CD14-positive monocyte (primary cell): ENCODE data around the gene P3H3. TPM values are rescaled to one million over a fixed set of nuclear protein-coding genes. Genes with fewer than 3 reads are reported as not detected.
A peak's percentile ranks its signal among the peaks of the same experiment; 100 is the strongest.
"Not testable (repeated sequence)": the region's sequence is repeated elsewhere in the genome, so short reads cannot be mapped to it uniquely, and the experiment has no call there.

ENCODE experiments used
- DNase-seq, 3 donors: peaks; one replicate each; pipeline ENCODE4 v3.0.0-alpha.2; 2011 to 2022
- H2AFZ ChIP-seq: 2 replicates; pipeline ENCODE4 v1.6.0; 2012; ENCODE audit warnings: mild to moderate bottlenecking, low read depth, low read length, inconsistent platforms; ENCODE audit not compliant: insufficient read depth, poor library complexity, severe bottlenecking
- H3K27ac ChIP-seq, 2 donors: 1 replicate in 1 of 2; 2 replicates in 1 of 2; pipeline ENCODE4 v1.5.1; 2012 to 2013; ENCODE audit warnings: low read length in 2 of 2, control low read depth in 1 of 2, inconsistent platforms in 1 of 2, low read depth in 1 of 2, mild to moderate bottlenecking in 1 of 2
- H3K27me3 ChIP-seq, 2 donors: one replicate each; pipeline versions ENCODE4 v1.6.0 to v1.6.1; 2011 to 2013; ENCODE audit warnings: low read length in 2 of 2; ENCODE audit not compliant: control insufficient read depth in 2 of 2, insufficient read depth in 2 of 2
- H3K36me3 ChIP-seq, 2 donors: replicated peaks in 1 of 2; 1 replicate in 1 of 2; 2 replicates in 1 of 2; pipeline versions ENCODE4 v1.5.1 to v1.6.1; 2012 to 2013; ENCODE audit warnings: low read length in 2 of 2, control low read depth in 1 of 2, inconsistent platforms in 1 of 2, mild to moderate bottlenecking in 1 of 2; ENCODE audit not compliant: insufficient read depth in 2 of 2, control insufficient read depth in 1 of 2
- H3K4me1 ChIP-seq, 2 donors: 1 replicate in 1 of 2; 2 replicates in 1 of 2; pipeline versions ENCODE4 v1.5.1 to v1.6.1; 2012 to 2013; ENCODE audit warnings: low read length in 2 of 2, control low read depth in 1 of 2, inconsistent platforms in 1 of 2, mild to moderate bottlenecking in 1 of 2, moderate library complexity in 1 of 2; ENCODE audit not compliant: insufficient read depth in 2 of 2, control insufficient read depth in 1 of 2
- H3K4me2 ChIP-seq: replicated peaks from 2 replicates; pipeline ENCODE3; 2012; ENCODE audit warnings: low read length, moderate library complexity, mild to moderate bottlenecking; ENCODE audit not compliant: poor library complexity, severe bottlenecking; ENCODE audit errors: extremely low read depth
- H3K4me3 ChIP-seq, 3 experiments: fragments of 200-600 bp in 1 of 3; sonication (generic) in 1 of 3; replicated peaks in 1 of 3; 1 replicate in 2 of 3; 2 replicates in 1 of 3; pipeline ENCODE4 v1.5.1; 2011 to 2013; ENCODE audit warnings: low read length in 3 of 3, mild to moderate bottlenecking in 3 of 3, control low read depth in 2 of 3, low read depth in 2 of 3, inconsistent platforms in 1 of 3, moderate library complexity in 1 of 3
- H3K79me2 ChIP-seq: 2 replicates; pipeline ENCODE4 v1.6.0; 2012; ENCODE audit warnings: mild to moderate bottlenecking, control low read depth, inconsistent platforms, low read length, moderate library complexity; ENCODE audit not compliant: insufficient read depth
- H3K9ac ChIP-seq: 2 replicates; pipeline ENCODE4 v1.6.0; 2017; ENCODE audit warnings: low read length, mild to moderate bottlenecking; ENCODE audit not compliant: insufficient read depth, poor library complexity, severe bottlenecking
- H3K9me3 ChIP-seq, 2 donors: replicated peaks in 1 of 2; 1 replicate in 1 of 2; 2 replicates in 1 of 2; pipeline versions ENCODE4 v1.5.1 to v1.6.1; 2012 to 2013; ENCODE audit warnings: low read length in 2 of 2, control low read depth in 1 of 2; ENCODE audit not compliant: control insufficient read depth in 1 of 2, insufficient read depth in 1 of 2
- H4K20me1 ChIP-seq: 2 replicates; pipeline ENCODE4 v1.6.0; 2012; ENCODE audit warnings: mild to moderate bottlenecking, low read length, control low read depth, moderate library complexity; ENCODE audit not compliant: insufficient read depth
- H3K27ac Mint-ChIP-seq, 7 donors: one replicate each; pipeline ENCODE4 v1.8.0; 2020; ENCODE audit warnings: mild to moderate bottlenecking in 7 of 7, mixed read lengths in 7 of 7, moderate library complexity in 6 of 7, inconsistent platforms in 2 of 7
- H3K27me3 Mint-ChIP-seq, 3 donors: one replicate each; pipeline ENCODE4 v1.8.0; 2021 to 2022; ENCODE audit warnings: low read depth in 3 of 3, mild to moderate bottlenecking in 3 of 3, mixed read lengths in 3 of 3, moderate library complexity in 3 of 3, inconsistent platforms in 1 of 3
- H3K36me3 Mint-ChIP-seq, 2 donors: one replicate each; pipeline ENCODE4 v1.8.0; 2020; ENCODE audit warnings: mixed read lengths in 2 of 2, inconsistent platforms in 1 of 2, mild to moderate bottlenecking in 1 of 2
- H3K4me1 Mint-ChIP-seq: one replicate; pipeline ENCODE4 v1.8.0; 2020; ENCODE audit warnings: mild to moderate bottlenecking, mixed read lengths
- H3K4me3 Mint-ChIP-seq, 2 donors: one replicate each; pipeline ENCODE4 v1.8.0; 2020; ENCODE audit warnings: mild to moderate bottlenecking in 2 of 2, mixed read lengths in 2 of 2, moderate library complexity in 1 of 2
- H3K9me3 Mint-ChIP-seq, 7 donors: one replicate each; pipeline ENCODE4 v1.8.0; 2020 to 2022; ENCODE audit warnings: mixed read lengths in 7 of 7, mild to moderate bottlenecking in 6 of 7, moderate library complexity in 6 of 7, inconsistent platforms in 2 of 7
- WGBS: methylation state at CpG from one replicate; pipeline ENCODE4 v1.1.5; 2013; ENCODE audit warnings: missing lambda C conversion rate; ENCODE audit not compliant: insufficient coverage; 5-methylcytosine and 5-hydroxymethylcytosine counted together
- intact Hi-C, 2 donors: fragments of 100-400 bp; cut with micrococcal nuclease; formaldehyde crosslinking; loops; one replicate each; pipeline versions ENCODE4 v1.15.0 to v1.15.1; 2023
- polyA plus RNA-seq, 3 donors: library from polyadenylated mRNA; depleted of rRNA in 1 of 3; unstranded in 2 of 3; stranded (reverse) in 1 of 3; fragments of 300-500 nt in 2 of 3; fragments of >200 nt in 1 of 3; fragmentation: Illumina TruSeq in 2 of 3; gene quantifications; 1 replicate in 2 of 3; 2 replicates in 1 of 3; pipeline ENCODE4 v1.2.3, GENCODE V29; 2012 to 2021
- TF ChIP-seq, protein P1 (sequence below): fragments of 200-600 bp; IDR thresholded peaks from one replicate; pipeline ENCODE4 v1.8.0; 2022; ENCODE audit warnings: antibody characterized with exemption, mild to moderate bottlenecking

Gene P3H3
- polyA plus RNA-seq, 3 donors = 0.56 TPM; not detected in 2

- Mint-ChIP-seq H3K9me3 (no peaks in the 10 kb centered on the region), H3K4me1 (peaks cover 57% of the 10 kb centered on the region), H3K4me3 (peak within 1 kb of the TSS; percentile 87 to 92), H3K27ac (peak within 1 kb of the TSS; percentile 84 to 95 (median 94)), H3K27me3 (peaks cover 0 to 3% (median 0%) of the 10 kb centered on the region in 3 donors), H3K36me3 (peaks cover 34 to 48% of the 10 kb centered on the region in 2 donors)
- intact Hi-C loops = loop anchor here (1.0 to 5.0 kb wide), 6 partner anchors 17 to 89 kb away; partner anchors contain the start of genes C12orf57 (in 1 of the 2), LRRC23 (in 1 of the 2) and RNU7-1 (in 1 of the 2)
- peak within 1 kb of the TSS; percentile 62 to 92 (median 87) for H3K4me3 ChIP-seq
- peaks cover 52% of the 10 kb centered on the region for H3K79me2 ChIP-seq
- peak within 1 kb of the TSS; percentile 81 to 95 for H3K27ac ChIP-seq
- peaks cover 36 to 58% of the 10 kb centered on the region in 2 donors for H3K4me1 ChIP-seq
- peak within 1 kb of the TSS; percentile 90 for H2AFZ ChIP-seq
- no peaks in the 10 kb centered on the region for H3K27me3 ChIP-seq
- peak within 1 kb of the TSS; percentile 81 for H3K9ac ChIP-seq
- under 1% methylated on average over 61 of the region's 66 CpGs for WGBS
- peaks cover 20 to 28% of the 10 kb centered on the region in 2 donors for H3K36me3 ChIP-seq
- TF ChIP-seq, protein P1, sequence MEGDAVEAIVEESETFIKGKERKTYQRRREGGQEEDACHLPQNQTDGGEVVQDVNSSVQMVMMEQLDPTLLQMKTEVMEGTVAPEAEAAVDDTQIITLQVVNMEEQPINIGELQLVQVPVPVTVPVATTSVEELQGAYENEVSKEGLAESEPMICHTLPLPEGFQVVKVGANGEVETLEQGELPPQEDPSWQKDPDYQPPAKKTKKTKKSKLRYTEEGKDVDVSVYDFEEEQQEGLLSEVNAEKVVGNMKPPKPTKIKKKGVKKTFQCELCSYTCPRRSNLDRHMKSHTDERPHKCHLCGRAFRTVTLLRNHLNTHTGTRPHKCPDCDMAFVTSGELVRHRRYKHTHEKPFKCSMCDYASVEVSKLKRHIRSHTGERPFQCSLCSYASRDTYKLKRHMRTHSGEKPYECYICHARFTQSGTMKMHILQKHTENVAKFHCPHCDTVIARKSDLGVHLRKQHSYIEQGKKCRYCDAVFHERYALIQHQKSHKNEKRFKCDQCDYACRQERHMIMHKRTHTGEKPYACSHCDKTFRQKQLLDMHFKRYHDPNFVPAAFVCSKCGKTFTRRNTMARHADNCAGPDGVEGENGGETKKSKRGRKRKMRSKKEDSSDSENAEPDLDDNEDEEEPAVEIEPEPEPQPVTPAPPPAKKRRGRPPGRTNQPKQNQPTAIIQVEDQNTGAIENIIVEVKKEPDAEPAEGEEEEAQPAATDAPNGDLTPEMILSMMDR = no peak
- peak within 1 kb of the TSS; percentile 96 for H3K4me2 ChIP-seq
- H3K9me3 ChIP-seq = no peaks in the 10 kb centered on the region
- DNase-seq = peak; percentile 92 to 95 (median 93)
- H4K20me1 ChIP-seq = peaks cover 47% of the 10 kb centered on the region
Observed at GRCh38 chr12:6873094-6874014, 45.1 kb downstream of the P3H3 start, which contains the start of gene SPSB2. Gene SPSB2 (minus strand): TSS chr12:6873303. CDS start chr12:6872901, 402 bp downstream.

DNA sequence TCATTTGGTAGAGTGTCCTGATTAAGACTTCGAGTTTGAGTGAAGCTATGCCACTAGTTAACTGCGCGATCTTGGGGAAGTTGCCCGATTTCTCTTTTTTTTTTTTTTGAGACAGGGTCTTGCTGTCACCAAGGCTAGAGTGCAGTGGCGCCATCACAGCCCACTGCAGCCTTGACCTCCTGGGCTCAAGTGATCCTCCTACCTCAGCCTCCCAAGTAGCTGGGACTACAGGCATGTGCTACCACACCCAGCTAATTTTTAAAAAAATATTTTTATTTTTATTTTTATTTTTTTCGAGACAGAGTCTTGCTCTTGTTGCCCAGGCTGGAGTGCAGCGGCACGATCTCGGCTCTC is 45.8 kb downstream of the P3H3 start:
- intact Hi-C loops = loop anchor here (5.0 kb wide), 3 partner anchors 33 to 88 kb away; partner anchors contain the start of genes C12orf57 (in 1 of the 2) and RNU7-1 (in 1 of the 2)
- WGBS = 36% methylated on average over 7 of the region's 9 CpGs
- Histone ChIP-seq H3K79me2 (peaks cover 45% of the 10 kb centered on the region), H3K36me3 (peaks cover 20 to 28% of the 10 kb centered on the region in 2 donors), H3K4me1 (peaks cover 30 to 52% of the 10 kb centered on the region in 2 donors), H2AFZ (peak overlapping the region; percentile 90), H3K4me3 (peak overlapping the region; percentile 62 to 92 (median 87)), H4K20me1 (peaks cover 41% of the 10 kb centered on the region), H3K27ac (peak overlapping the region; percentile 81 to 95), H3K4me2 (peak overlapping the region; percentile 96), H3K9ac (peak overlapping the region; percentile 81)
- H3K36me3 Mint-ChIP-seq = peaks cover 35 to 43% of the 10 kb centered on the region in 2 donors
- not testable (repeated sequence) for H3K27me3 ChIP-seq, H3K27me3 Mint-ChIP-seq, H3K9me3 ChIP-seq, H3K9me3 Mint-ChIP-seq, DNase-seq
- peaks cover 50% of the 10 kb centered on the region for H3K4me1 Mint-ChIP-seq
- H3K4me3 Mint-ChIP-seq = peak overlapping the region; percentile 87 to 90
- H3K27ac Mint-ChIP-seq = peak overlapping the region; percentile 84 to 95 (median 94)

GRCh38 chr12:6879824-6880223 is 51.6 kb downstream of the P3H3 start:
- H3K27me3 Mint-ChIP-seq, intact Hi-C loops, H2AFZ ChIP-seq, H4K20me1 ChIP-seq, H3K4me3 Mint-ChIP-seq, H3K9ac ChIP-seq, H3K9me3 Mint-ChIP-seq, H3K9me3 ChIP-seq, H3K4me3 ChIP-seq, H3K27me3 ChIP-seq, H3K79me2 ChIP-seq, H3K4me1 ChIP-seq, DNase-seq, H3K4me2 ChIP-seq: not testable (repeated sequence)
- Histone ChIP-seq H3K36me3 (peaks cover 17 to 33% of the 10 kb centered on the region in 2 donors), H3K27ac (peak overlapping the region in 1 of 2 donors; percentile 28)
- Mint-ChIP-seq H3K4me1 (peaks cover 12% of the 10 kb centered on the region), H3K27ac (peak overlapping the region in 4 of 7 donors; percentile 55 to 82 (median 70)), H3K36me3 (peaks cover 37 to 45% of the 10 kb centered on the region in 2 donors)
- 32% methylated on average over 8 of the region's 11 CpGs for WGBS
